Osteocyte (in vitro differentiated cells): ENCODE data around the gene GPHB5. TPM values are rescaled to one million over a fixed set of nuclear protein-coding genes. Genes with fewer than 3 reads are reported as not detected.

Experiments
- DNase-seq: peaks from one replicate; pipeline ENCODE4 v3.0.0; 2021; ENCODE audit warnings: mixed read lengths; ENCODE audit not compliant: unreplicated experiment; ENCODE audit errors: extremely low spot score
- H3K27ac Mint-ChIP-seq: one replicate; pipeline ENCODE4 v1.8.0; 2021; ENCODE audit warnings: mild to moderate bottlenecking, mixed read lengths; ENCODE audit not compliant: unreplicated experiment
- H3K27me3 Mint-ChIP-seq: one replicate; pipeline ENCODE4 v1.8.0; 2021; ENCODE audit warnings: mixed read lengths; ENCODE audit not compliant: unreplicated experiment
- H3K36me3 Mint-ChIP-seq: one replicate; pipeline ENCODE4 v1.8.0; 2021; ENCODE audit warnings: mixed read lengths; ENCODE audit not compliant: unreplicated experiment
- H3K4me1 Mint-ChIP-seq: one replicate; pipeline ENCODE4 v1.8.0; 2021; ENCODE audit warnings: mixed read lengths; ENCODE audit not compliant: unreplicated experiment
- H3K4me3 Mint-ChIP-seq: one replicate; pipeline ENCODE4 v1.8.0; 2021; ENCODE audit warnings: mild to moderate bottlenecking, moderate library complexity, mixed read lengths; ENCODE audit not compliant: unreplicated experiment
- H3K9me3 Mint-ChIP-seq: one replicate; pipeline ENCODE4 v1.8.0; 2021; ENCODE audit warnings: mixed read lengths; ENCODE audit not compliant: unreplicated experiment
- CTCF ChIP-seq: fragments of 200-600 bp; sonication (generic); IDR thresholded peaks from 2 replicates; pipeline ENCODE4 v1.5.0; 2021; ENCODE audit warnings: antibody characterized with exemption, mild to moderate bottlenecking, moderate library complexity
- total RNA-seq: library from RNA; stranded (reverse); gene quantifications from 2 replicates; pipeline ENCODE4 v1.2.1, GENCODE V29; 2021

Gene GPHB5
- total RNA-seq, 1 donor from 2014 or later = not detected

GRCh38 chr14:63269561-63270225, 49.0 kb downstream of the GPHB5 start:
- Mint-ChIP-seq H3K36me3 (peaks cover 27% of the 10 kb centered on the region), H3K4me1 (peaks cover 15% of the 10 kb centered on the region), H3K27ac (no peak overlapping the region), H3K4me3 (no peak overlapping the region), H3K27me3 (no peaks in the 10 kb centered on the region), H3K9me3 (peaks cover 3% of the 10 kb centered on the region)
- DNase-seq = no peak
- TF ChIP-seq CTCF = no peak

GRCh38 chr14:63268771-63269170, 50.0 kb downstream of the GPHB5 start:
- TF ChIP-seq CTCF = no peak
- Mint-ChIP-seq H3K27me3 (no peaks in the 10 kb centered on the region), H3K36me3 (peaks cover 33% of the 10 kb centered on the region)

GRCh38 chr14:63267171-63267570, 51.6 kb downstream of the GPHB5 start:
- no peak overlapping the region for H3K27ac Mint-ChIP-seq
- H3K4me1 Mint-ChIP-seq = peaks cover 15% of the 10 kb centered on the region
- DNase-seq = no peak
- no peak for TF ChIP-seq CTCF
- H3K36me3 Mint-ChIP-seq = peaks cover 30% of the 10 kb centered on the region
- peaks cover 5% of the 10 kb centered on the region for H3K9me3 Mint-ChIP-seq
- H3K27me3 Mint-ChIP-seq = no peaks in the 10 kb centered on the region
- no peak overlapping the region for H3K4me3 Mint-ChIP-seq

More at GRCh38 chr14:63268771-63269170, 50.0 kb downstream of the GPHB5 start:
- no peak overlapping the region for H3K4me3 Mint-ChIP-seq
- H3K4me1 Mint-ChIP-seq = peaks cover 15% of the 10 kb centered on the region
- H3K27ac Mint-ChIP-seq = no peak overlapping the region
- H3K9me3 Mint-ChIP-seq = peaks cover 5% of the 10 kb centered on the region
- no peak for DNase-seq

GRCh38 chr14:63266106-63266505, 52.6 kb downstream of the GPHB5 start:
- peak overlapping the region; percentile 51 for H3K27ac Mint-ChIP-seq
- no peak for DNase-seq
- H3K9me3 Mint-ChIP-seq = peaks cover 5% of the 10 kb centered on the region
- TF ChIP-seq CTCF = no peak
- peaks cover 15% of the 10 kb centered on the region for H3K4me1 Mint-ChIP-seq
- H3K36me3 Mint-ChIP-seq = peaks cover 36% of the 10 kb centered on the region
- H3K4me3 Mint-ChIP-seq = no peak overlapping the region
- no peaks in the 10 kb centered on the region for H3K27me3 Mint-ChIP-seq

Other genes with a start within 250 kb of the GPHB5 start
- gene RHOJ, start 114.5 kb downstream of the GPHB5 start, total RNA-seq = 63.6 and 69.7 TPM in 2 replicates
- 43.3 and 43.7 TPM in 2 replicates for gene PPP2R5E, start 224.4 kb upstream of the GPHB5 start, total RNA-seq